T-cell (primary cell): Measurements from ENCODE around the gene OR2A2. TPM values are rescaled to one million over a fixed set of nuclear protein-coding genes. Genes with fewer than 3 reads are reported as not detected.

Source experiments
- ATAC-seq, 4 experiments: fragments of 200-7000 bp in 3 of 4; fragments of 150-1000 bp in 1 of 4; cut with Tn5 transposase; replicated peaks in 1 of 4; 1 replicate in 3 of 4; 2 replicates in 1 of 4; pipeline ENCODE4 v1.10.0; 2021; ENCODE audit warnings: moderate library complexity in 3 of 4, mild to moderate bottlenecking in 2 of 4, moderate number of reproducible peaks in 1 of 4
- CTCF ChIA-PET, 2 donors: fragments of 300-600 bp; sonication (Branson Sonifier 250); formaldehyde crosslinking; loops; one replicate each; lab custom pipeline; 2022; ENCODE audit warnings: antibody characterized with exemption in 2 of 2; lab: Charles Lee
- POLR2A ChIA-PET, 2 donors: fragments of 300-600 bp; sonication (Branson Sonifier 250); formaldehyde crosslinking; loops; one replicate each; lab custom pipeline; 2022; ENCODE audit warnings: antibody characterized with exemption in 2 of 2; lab: Charles Lee
- DNase-seq, 35 experiments: peaks; one replicate each; pipeline versions ENCODE4 v3.0.0 to v3.0.0-alpha.2; 2013 to 2023
- H3K27ac ChIP-seq: one replicate; pipeline ENCODE4 v1.5.1; 2013; ENCODE audit warnings: low read length
- H3K27me3 ChIP-seq, 2 experiments: replicated peaks in 1 of 2; 1 replicate in 1 of 2; 2 replicates in 1 of 2; pipeline versions ENCODE4 v1.6.1 to v1.7.0; 2013; ENCODE audit warnings: low read length in 1 of 2, mixed read lengths in 1 of 2; ENCODE audit not compliant: control insufficient read depth in 2 of 2, insufficient read depth in 2 of 2; ENCODE audit errors: extremely low read depth in 1 of 2
- H3K36me3 ChIP-seq, 2 donors: 1 replicate in 1 of 2; 2 replicates in 1 of 2; pipeline versions ENCODE4 v1.6.1 to v1.7.0; 2013; ENCODE audit warnings: low read length in 1 of 2; ENCODE audit not compliant: control insufficient read depth in 2 of 2, insufficient read depth in 1 of 2; ENCODE audit errors: extremely low read depth in 1 of 2
- H3K4me1 ChIP-seq, 2 experiments: 1 replicate in 1 of 2; 2 replicates in 1 of 2; pipeline versions ENCODE4 v1.6.1 to v1.7.0; 2013; ENCODE audit warnings: low read length in 2 of 2, mixed read lengths in 1 of 2; ENCODE audit not compliant: insufficient read depth in 2 of 2, control insufficient read depth in 1 of 2; ENCODE audit errors: extremely low read depth in 1 of 2
- H3K4me3 ChIP-seq, 2 donors: 1 replicate in 1 of 2; 2 replicates in 1 of 2; pipeline versions ENCODE4 v1.5.1 to v1.7.0; 2013; ENCODE audit warnings: mild to moderate bottlenecking in 2 of 2, low read length in 1 of 2, moderate library complexity in 1 of 2; ENCODE audit not compliant: control insufficient read depth in 1 of 2; ENCODE audit errors: extremely low read depth in 1 of 2
- H3K9me3 ChIP-seq: 2 replicates; pipeline ENCODE4 v1.7.0; 2013
- H3K27ac Mint-ChIP-seq, 2 donors: one replicate each; pipeline ENCODE4 v1.8.0; 2020 to 2021; ENCODE audit warnings: mild to moderate bottlenecking in 2 of 2, mixed read lengths in 2 of 2
- H3K27me3 Mint-ChIP-seq, 2 donors: one replicate each; pipeline ENCODE4 v1.8.0; 2021 to 2022; ENCODE audit warnings: mixed read lengths in 2 of 2
- H3K36me3 Mint-ChIP-seq: one replicate; pipeline ENCODE4 v1.8.0; 2021; ENCODE audit warnings: mixed read lengths
- H3K4me1 Mint-ChIP-seq, 3 donors: one replicate each; pipeline ENCODE4 v1.8.0; 2020 to 2022; ENCODE audit warnings: mixed read lengths in 3 of 3, mild to moderate bottlenecking in 1 of 3
- H3K4me3 Mint-ChIP-seq, 3 donors: one replicate each; pipeline ENCODE4 v1.8.0; 2020 to 2022; ENCODE audit warnings: mild to moderate bottlenecking in 3 of 3, mixed read lengths in 3 of 3, moderate library complexity in 3 of 3
- H3K9me3 Mint-ChIP-seq, 3 donors: one replicate each; pipeline ENCODE4 v1.8.0; 2020 to 2022; ENCODE audit warnings: mixed read lengths in 3 of 3
- WGBS: methylation state at CpG from one replicate; pipeline ENCODE4 v1.1.5; 2013; ENCODE audit warnings: missing lambda C conversion rate; ENCODE audit not compliant: insufficient coverage; 5-methylcytosine and 5-hydroxymethylcytosine counted together
- total RNA-seq, 35 experiments: library from RNA in 6 of 35; stranded (reverse) in 6 of 35; fragments of 120-200 nt in 1 of 35; gene quantifications; one replicate each; pipeline versions ENCODE4 v1.2.1 to v1.2.4 and lab custom pipeline; 2013 to 2026

OR2A2 gene, protein sequence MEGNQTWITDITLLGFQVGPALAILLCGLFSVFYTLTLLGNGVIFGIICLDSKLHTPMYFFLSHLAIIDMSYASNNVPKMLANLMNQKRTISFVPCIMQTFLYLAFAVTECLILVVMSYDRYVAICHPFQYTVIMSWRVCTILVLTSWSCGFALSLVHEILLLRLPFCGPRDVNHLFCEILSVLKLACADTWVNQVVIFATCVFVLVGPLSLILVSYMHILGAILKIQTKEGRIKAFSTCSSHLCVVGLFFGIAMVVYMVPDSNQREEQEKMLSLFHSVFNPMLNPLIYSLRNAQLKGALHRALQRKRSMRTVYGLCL
- total RNA-seq (not detected), total RNA-seq (lab: John Stamatoyannopoulos, UW) (0 reads per million in 29 experiments)
- total RNA-seq (2013): not detected

DNA sequence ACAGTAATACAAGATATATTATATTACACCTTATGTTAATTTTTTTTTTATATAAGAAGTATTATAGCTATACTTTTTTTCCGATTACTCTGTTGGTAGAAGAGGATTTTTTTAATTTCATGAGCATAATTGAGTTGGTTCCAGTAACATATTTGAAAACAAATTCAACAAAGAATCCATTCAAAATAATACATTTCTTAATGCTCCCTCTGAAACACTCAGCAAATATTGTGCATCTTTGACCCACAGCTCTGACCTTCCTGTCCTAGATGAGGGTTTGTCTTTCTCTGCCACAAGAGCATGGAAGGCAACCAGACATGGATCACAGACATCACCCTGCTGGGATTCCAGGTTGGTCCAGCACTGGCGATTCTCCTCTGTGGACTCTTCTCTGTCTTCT lies at the start of gene OR2A2:
Gene OR2A2 (plus strand): TSS at position 301 of the 400 bp plus-strand sequence. CDS start 0 bp downstream, at position 301.
- Histone ChIP-seq H3K36me3 (no peaks in the 10 kb centered on the region), H3K4me1 (no peaks in the 10 kb centered on the region), H3K9me3 (no peaks in the 10 kb centered on the region), H3K27ac (no peak within 1 kb of the TSS), H3K27me3 (no peaks in the 10 kb centered on the region), H3K4me3 (no peak within 1 kb of the TSS)
- POLR2A ChIA-PET: no interaction called here
- CTCF ChIA-PET: no interaction called here
- DNase-seq (no peak), ATAC-seq (no peak)
- no peak within 1 kb of the TSS for H3K4me3 Mint-ChIP-seq
- no CpG with 5 or more reads among the region's 2 CpGs for whole genome bisulfite sequencing
- no peaks in the 10 kb centered on the region for H3K4me1 Mint-ChIP-seq
- H3K27me3 Mint-ChIP-seq: peaks cover 6 to 19% of the 10 kb centered on the region in 2 donors
- no peak within 1 kb of the TSS for H3K27ac Mint-ChIP-seq
- no peaks in the 10 kb centered on the region for H3K9me3 Mint-ChIP-seq
- H3K36me3 Mint-ChIP-seq: no peaks in the 10 kb centered on the region

DNA sequence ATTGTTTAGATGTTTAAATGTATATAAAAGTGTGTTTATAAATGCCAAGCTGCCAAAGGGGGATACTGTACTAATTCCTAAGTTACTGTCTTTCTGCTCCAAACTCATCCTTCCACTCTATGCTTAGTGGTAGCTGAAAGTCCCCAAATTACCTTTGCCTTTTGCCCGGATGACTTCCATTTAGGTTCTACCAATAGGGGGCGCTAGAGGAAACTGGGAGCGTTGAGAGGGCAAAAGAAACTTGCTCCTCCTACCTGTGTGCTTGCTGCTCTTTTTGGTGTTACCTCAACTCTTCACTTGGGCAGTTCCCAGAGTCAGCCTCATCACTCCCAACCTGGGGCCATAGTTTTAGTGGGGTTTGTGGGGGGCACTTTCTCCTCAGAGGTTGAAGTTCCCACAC lies 45.7 kb upstream of the OR2A2 start:
- H3K36me3 ChIP-seq: no peaks in the 10 kb centered on the region
- no CpG with 5 or more reads among the region's 3 CpGs for WGBS
- Mint-ChIP-seq H3K9me3 (peaks cover 3 to 6% (median 4%) of the 10 kb centered on the region in 3 donors), H3K27me3 (peaks cover 23 to 42% of the 10 kb centered on the region in 2 donors), H3K27ac (no peak overlapping the region), H3K4me3 (no peak overlapping the region), H3K4me1 (no peaks in the 10 kb centered on the region), H3K36me3 (peaks cover 4% of the 10 kb centered on the region)
- no peak overlapping the region for H3K4me3 ChIP-seq
- ChIA-PET POLR2A (interaction anchor here in 1 of 2 donors (0.7 kb wide), 1 partner anchor 1015 kb away, joined by 3 read pairs; no protein-coding TSS in a partner anchor), CTCF (no interaction called here)
- H3K27ac ChIP-seq: no peak overlapping the region
- no peaks in the 10 kb centered on the region for H3K4me1 ChIP-seq
- DNase-seq (no peak), ATAC-seq (no peak)
- H3K9me3 ChIP-seq: no peaks in the 10 kb centered on the region
- H3K27me3 ChIP-seq: peaks cover 0 to 3% of the 10 kb centered on the region in 2 experiments

DNA sequence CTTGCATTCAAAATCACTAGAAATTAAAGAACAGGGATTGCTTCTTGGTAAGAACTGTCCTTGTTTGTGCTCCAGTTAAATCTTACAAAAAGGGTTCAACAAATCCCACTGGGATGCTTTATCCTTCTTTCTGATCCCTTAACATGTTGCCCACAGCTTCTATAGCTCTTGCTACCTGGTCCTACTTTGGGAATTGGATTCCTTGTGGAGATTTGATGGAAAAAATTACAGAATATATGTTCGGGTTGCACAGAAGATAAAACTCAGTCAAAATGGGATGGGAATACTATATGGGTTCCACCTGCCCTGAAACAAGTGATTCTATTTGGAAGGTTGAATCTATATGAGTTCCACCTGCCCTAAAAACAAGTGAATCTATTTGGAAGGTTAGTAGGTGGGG lies 39.9 kb upstream of the OR2A2 start, which contains the start of gene OR2A25:
Gene OR2A25 (plus strand): TSS at position 301 of the 400 bp plus-strand sequence. CDS start 4,409 bp downstream, outside the sequence.
- Histone ChIP-seq H3K9me3 (no peaks in the 10 kb centered on the region), H3K27me3 (peaks cover 0 to 4% of the 10 kb centered on the region in 2 experiments), H3K4me3 (no peak within 1 kb of the TSS), H3K36me3 (no peaks in the 10 kb centered on the region), H3K27ac (no peak within 1 kb of the TSS), H3K4me1 (no peaks in the 10 kb centered on the region)
- H3K4me3 Mint-ChIP-seq: no peak within 1 kb of the TSS
- H3K27me3 Mint-ChIP-seq: peaks cover 2 to 14% of the 10 kb centered on the region in 2 donors
- WGBS: 75% methylated on average over 1 of the region's 1 CpG
- ChIA-PET POLR2A (no interaction called here), CTCF (no interaction called here)
- H3K9me3 Mint-ChIP-seq: no peaks in the 10 kb centered on the region
- H3K27ac Mint-ChIP-seq: no peak within 1 kb of the TSS
- DNase-seq (no peak), ATAC-seq (no peak)
- H3K36me3 Mint-ChIP-seq: no peaks in the 10 kb centered on the region
- H3K4me1 Mint-ChIP-seq: no peaks in the 10 kb centered on the region

DNA sequence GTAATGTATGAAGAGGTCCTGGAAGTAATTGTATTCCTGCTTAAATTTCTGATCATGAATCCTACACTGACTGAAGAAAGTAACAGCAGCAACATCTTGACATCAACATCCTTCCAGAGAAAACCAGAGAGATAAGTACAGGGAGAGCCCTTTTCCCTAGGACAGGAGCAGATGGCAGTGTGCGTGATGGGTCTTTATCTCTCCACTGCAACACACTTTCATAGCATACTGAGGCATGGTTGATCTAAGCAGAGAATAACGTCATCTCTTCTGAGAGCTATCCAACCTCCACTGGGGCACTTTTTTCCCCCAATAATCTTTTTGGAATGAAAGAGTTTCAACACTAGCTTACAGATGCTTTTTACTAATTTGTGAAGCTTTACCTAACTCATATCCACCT lies 39.4 kb upstream of the OR2A2 start:
- H3K4me3 ChIP-seq: no peak overlapping the region
- no peaks in the 10 kb centered on the region for H3K4me1 ChIP-seq
- H3K9me3 ChIP-seq: no peaks in the 10 kb centered on the region
- ATAC-seq (no peak), DNase-seq (no peak)
- no peak overlapping the region for H3K27ac ChIP-seq
- no peaks in the 10 kb centered on the region for H3K4me1 Mint-ChIP-seq
- POLR2A ChIA-PET: interaction anchor here in 1 of 2 donors (0.6 kb wide), 1 partner anchor 994 kb away, joined by 3 read pairs; no protein-coding TSS in a partner anchor
- CTCF ChIA-PET: no interaction called here
- peaks cover 5 to 14% of the 10 kb centered on the region in 2 donors for H3K27me3 Mint-ChIP-seq
- H3K36me3 ChIP-seq: no peaks in the 10 kb centered on the region
- H3K4me3 Mint-ChIP-seq: no peak overlapping the region
- 70% methylated on average over 2 of the region's 2 CpGs for WGBS
- H3K36me3 Mint-ChIP-seq: no peaks in the 10 kb centered on the region
- peaks cover 0 to 4% of the 10 kb centered on the region in 2 experiments for H3K27me3 ChIP-seq
- H3K9me3 Mint-ChIP-seq: no peaks in the 10 kb centered on the region
- H3K27ac Mint-ChIP-seq: no peak overlapping the region

DNA sequence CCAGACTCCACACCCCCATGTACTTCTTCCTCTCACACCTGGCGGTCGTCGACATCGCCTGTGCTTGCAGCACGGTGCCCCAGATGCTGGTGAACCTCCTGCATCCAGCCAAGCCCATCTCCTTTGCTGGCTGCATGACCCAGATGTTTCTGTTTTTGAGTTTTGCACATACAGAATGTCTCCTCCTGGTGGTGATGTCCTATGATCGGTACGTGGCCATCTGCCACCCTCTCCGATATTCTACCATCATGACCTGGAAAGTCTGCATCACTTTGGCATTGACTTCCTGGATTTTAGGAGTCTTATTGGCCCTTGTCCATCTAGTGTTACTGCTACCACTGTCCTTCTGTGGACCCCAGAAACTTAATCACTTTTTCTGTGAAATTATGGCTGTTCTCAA lies 35.0 kb upstream of the OR2A2 start:
- Mint-ChIP-seq H3K4me1 (no peaks in the 10 kb centered on the region), H3K9me3 (no peaks in the 10 kb centered on the region), H3K27ac (no peak overlapping the region), H3K27me3 (peaks cover 0 to 6% of the 10 kb centered on the region in 2 donors), H3K4me3 (no peak overlapping the region), H3K36me3 (no peaks in the 10 kb centered on the region)
- no peaks in the 10 kb centered on the region for H3K36me3 ChIP-seq
- H3K27ac ChIP-seq: no peak overlapping the region
- no peaks in the 10 kb centered on the region for H3K9me3 ChIP-seq
- H3K27me3 ChIP-seq: peaks cover 0 to 5% of the 10 kb centered on the region in 2 experiments
- ATAC-seq (no peak), DNase-seq (no peak)
- CTCF ChIA-PET: no interaction called here
- 96% methylated on average over 6 of the region's 8 CpGs for WGBS
- H3K4me1 ChIP-seq: no peaks in the 10 kb centered on the region
- POLR2A ChIA-PET: no interaction called here
- H3K4me3 ChIP-seq: no peak overlapping the region

DNA sequence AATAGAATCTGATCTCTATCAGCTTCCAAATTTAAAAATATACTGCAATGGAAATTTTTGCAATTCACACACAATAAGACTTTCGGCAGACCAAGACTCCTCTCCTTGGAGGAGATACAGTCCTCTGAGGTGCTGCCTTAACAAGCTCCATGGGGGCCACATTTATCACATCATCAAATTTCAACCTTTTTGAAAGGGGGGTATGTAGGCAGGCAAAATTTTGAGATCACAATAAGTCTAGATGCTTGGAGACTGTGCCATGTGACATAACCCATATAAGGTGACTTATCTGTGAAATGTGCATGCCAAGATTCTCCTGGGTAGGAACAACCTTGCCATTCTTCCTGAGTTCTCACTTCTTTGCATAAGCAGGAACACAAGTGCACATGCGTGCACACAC lies 23.4 kb upstream of the OR2A2 start, which contains the start of gene OR2A12:
Gene OR2A12 (plus strand): TSS at position 301 of the 400 bp plus-strand sequence. CDS start 8,830 bp downstream, outside the sequence.
- no peaks in the 10 kb centered on the region for H3K36me3 ChIP-seq
- no peak within 1 kb of the TSS for H3K27ac ChIP-seq
- H3K4me3 Mint-ChIP-seq: no peak within 1 kb of the TSS
- peaks cover 0 to 4% of the 10 kb centered on the region in 2 experiments for H3K27me3 ChIP-seq
- no peaks in the 10 kb centered on the region for H3K4me1 Mint-ChIP-seq
- ATAC-seq (no peak), DNase-seq (no peak)
- ChIA-PET CTCF (no interaction called here), POLR2A (interaction anchor here in 1 of 2 donors (0.6 kb wide), 1 partner anchor 9 kb away, joined by 4 read pairs; no protein-coding TSS in a partner anchor)
- WGBS: no CpG with 5 or more reads among the region's 2 CpGs
- H3K27ac Mint-ChIP-seq: no peak within 1 kb of the TSS
- H3K4me1 ChIP-seq: no peaks in the 10 kb centered on the region
- H3K9me3 Mint-ChIP-seq: peaks cover 0 to 8% (median 5%) of the 10 kb centered on the region in 3 donors
- no peak within 1 kb of the TSS for H3K4me3 ChIP-seq
- peaks cover 5 to 16% of the 10 kb centered on the region in 2 donors for H3K27me3 Mint-ChIP-seq
- no peaks in the 10 kb centered on the region for H3K9me3 ChIP-seq
- H3K36me3 Mint-ChIP-seq: no peaks in the 10 kb centered on the region
